Spleen (tissue), 11 donors: ENCODE data around the gene DELE1. TPM values are rescaled to one million over a fixed set of nuclear protein-coding genes. Genes with fewer than 3 reads are reported as not detected.

ENCODE experiments used
- DNase-seq: peaks from one replicate; pipeline ENCODE4 v3.0.0-alpha.2; 2020
- H3K27ac ChIP-seq, 8 donors: fragments of 200-600 bp; sonication (generic) in 7 of 8; 1 replicate in 4 of 8; 2 replicates in 4 of 8; pipeline versions ENCODE4 v1.5.0 to v1.8.0; 2016 to 2021; ENCODE audit warnings: inconsistent platforms in 4 of 8, mild to moderate bottlenecking in 4 of 8, moderate library complexity in 1 of 8
- H3K27me3 ChIP-seq, 7 donors: fragments of 200-600 bp; sonication (generic) in 6 of 7; replicated peaks in 1 of 7; 1 replicate in 4 of 7; 2 replicates in 3 of 7; pipeline versions ENCODE4 v1.5.0 to v1.8.0; 2016 to 2021; ENCODE audit warnings: inconsistent platforms in 3 of 7, mild to moderate bottlenecking in 1 of 7
- H3K36me3 ChIP-seq, 6 donors: fragments of 200-600 bp; sonication (generic) in 5 of 6; 1 replicate in 4 of 6; 2 replicates in 2 of 6; pipeline versions ENCODE4 v1.5.0 to v1.8.0; 2016 to 2021; ENCODE audit warnings: inconsistent platforms in 2 of 6
- H3K4me1 ChIP-seq, 6 donors: fragments of 200-600 bp; sonication (generic) in 5 of 6; 1 replicate in 3 of 6; 2 replicates in 3 of 6; pipeline versions ENCODE4 v1.5.0 to v1.8.0; 2016 to 2021; ENCODE audit warnings: inconsistent platforms in 3 of 6
- H3K4me3 ChIP-seq, 8 donors: fragments of 200-600 bp; sonication (generic) in 7 of 8; 1 replicate in 4 of 8; 2 replicates in 4 of 8; pipeline versions ENCODE4 v1.5.0 to v1.8.0; 2016 to 2021; ENCODE audit warnings: inconsistent platforms in 4 of 8, mild to moderate bottlenecking in 4 of 8, moderate library complexity in 2 of 8
- H3K9me3 ChIP-seq, 8 donors: fragments of 200-600 bp; sonication (generic) in 7 of 8; 1 replicate in 4 of 8; 2 replicates in 4 of 8; pipeline versions ENCODE4 v1.5.0 to v1.8.0; 2016 to 2021; ENCODE audit warnings: inconsistent platforms in 4 of 8
- CTCF ChIP-seq, 11 experiments: fragments of 200-600 bp in 7 of 11; fragments of 450-650 bp in 4 of 11; sonication (generic) in 4 of 11; IDR thresholded peaks in 8 of 11; conservative IDR thresholded peaks in 3 of 11; 1 replicate in 7 of 11; 2 replicates in 4 of 11; pipeline versions ENCODE4 v1.4.0 to v1.8.0; 2016 to 2021; ENCODE audit warnings: antibody characterized with exemption in 11 of 11, inconsistent platforms in 4 of 11, mild to moderate bottlenecking in 1 of 11
- POLR2A ChIP-seq, 3 donors: fragments of 450-650 bp; IDR thresholded peaks; one replicate each; pipeline ENCODE4 v1.5.1; 2017; ENCODE audit warnings: antibody characterized with exemption in 3 of 3, mild to moderate bottlenecking in 1 of 3
- POLR2AphosphoS5 ChIP-seq, 3 donors: sonication (generic); formaldehyde crosslinking; IDR thresholded peaks; one replicate each; pipeline ENCODE4 v1.5.1; 2017; ENCODE audit warnings: antibody characterized with exemption in 3 of 3
- WGBS, 5 donors: extraction: QIAGEN DNeasy Blood & Tissue Kit in 3 of 5; methylation state at CpG; one replicate each; pipeline versions ENCODE4 v1.1.5 to v1.1.7; 2013 to 2018; 5-methylcytosine and 5-hydroxymethylcytosine counted together
- intact Hi-C: fragments of 100-400 bp; cut with DNase I; formaldehyde crosslinking; loops from one replicate; pipeline ENCODE4 v1.15.0; 2023; ENCODE audit warnings: low total_unique reads
- polyA plus RNA-seq, 3 donors: library from polyadenylated mRNA; stranded (reverse); fragments of 200-250 nt; gene quantifications; one replicate each; pipeline ENCODE4 v1.2.1, GENCODE V29; 2013
- total RNA-seq, 7 donors: library from RNA; depleted of rRNA in 3 of 7; stranded (reverse); fragments of >200 nt in 3 of 7; fragmentation: NEBNext Ultra II Directional in 4 of 7; extraction: Animal tissue kit (Norgen Biotek cat#: 25700) in 4 of 7; gene quantifications; one replicate each; pipeline versions ENCODE4 v1.1.0 to v1.2.1, GENCODE V29; 2016 to 2021
- donor health status: healthy with polysubstance abuse.
- donor health status: DM: no; HTN: no; CAD: no; lungs with moderate emphysema.
- donor health status: DM: no; HTN: no; CAD: no.
- donor health status: Bipolar disorder and iron deficiency.
- donor health status: healthy.
- donor health status: DM: no; HTN: no; CAD: no.
- donor health status: DM: yes; HTN: yes; CAD: no.

Gene DELE1
- total and polyA plus RNA-seq, 10 donors = 36.1 to 194 (median 130) TPM

- Histone ChIP-seq H3K27ac (peak overlapping the region in 5 of 8 donors; percentile 24 to 82 (median 71)), H3K4me1 (peaks cover 19 to 96% (median 59%) of the 10 kb centered on the region in 6 donors), H3K36me3 (peaks cover 0 to 38% (median 4%) of the 10 kb centered on the region in 6 donors), H3K4me3 (peak overlapping the region in 5 of 8 donors; percentile 7 to 64 (median 17)), H3K27me3 (no peaks in the 10 kb centered on the region), H3K9me3 (no peaks in the 10 kb centered on the region)
- no peak for DNase-seq
- intact Hi-C loops = loop anchor here (10.0 kb wide), 1 partner anchor 67 kb away; no protein-coding TSS in a partner anchor
- WGBS, 5 donors = 27 to 39% (median 33%) methylated on average over 2 of the region's 2 CpGs
- TF ChIP-seq CTCF (IDR thresholded peaks at IDR 0.05 in 8 of 11, conservative IDR thresholded peaks at IDR 0.05 in 3 of 11) = no peak
- TF ChIP-seq POLR2A (IDR thresholded peaks at IDR 0.05) = no peak
- no peak for TF ChIP-seq POLR2AphosphoS5 (IDR thresholded peaks at IDR 0.05)
Observed at GRCh38 chr5:141952020-141952419, 28.3 kb downstream of the DELE1 start.

DNA sequence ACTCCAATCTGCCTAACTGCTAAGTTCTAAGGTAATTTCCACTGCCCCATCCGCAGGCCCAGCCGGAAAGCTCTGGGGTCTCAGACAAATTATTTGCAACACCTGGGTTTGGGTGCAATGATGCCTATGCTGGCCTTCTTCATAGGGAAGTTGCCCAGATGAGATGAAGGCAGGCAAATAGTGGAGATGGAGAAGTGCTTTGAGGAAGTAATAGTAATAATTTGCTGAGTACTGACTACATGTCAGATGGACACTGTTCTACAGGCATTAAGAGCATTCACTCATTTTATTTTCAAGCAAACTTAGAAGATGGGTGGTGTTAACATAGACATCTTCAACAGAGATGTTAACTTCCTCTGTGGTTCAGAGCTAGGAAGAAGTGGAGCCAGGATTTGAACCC lies 30.5 kb downstream of the DELE1 start:
- Histone ChIP-seq H3K36me3 (peaks cover 0 to 27% (median 4%) of the 10 kb centered on the region in 6 donors), H3K27me3 (no peaks in the 10 kb centered on the region), H3K27ac (peak overlapping the region in 6 of 8 donors; percentile 51 to 82 (median 69)), H3K9me3 (no peaks in the 10 kb centered on the region), H3K4me1 (peaks cover 18 to 96% (median 59%) of the 10 kb centered on the region in 6 donors), H3K4me3 (peak overlapping the region; percentile 21 to 64 (median 36))
- TF ChIP-seq POLR2AphosphoS5 (IDR thresholded peaks at IDR 0.05) = no peak
- no peak for TF ChIP-seq CTCF (IDR thresholded peaks at IDR 0.05 in 8 of 11, conservative IDR thresholded peaks at IDR 0.05 in 3 of 11)
- no peak for TF ChIP-seq POLR2A (IDR thresholded peaks at IDR 0.05)
- DNase-seq = no peak
- 43 to 78% (median 65%) methylated on average over 2 of the region's 2 CpGs for WGBS, 5 donors
- intact Hi-C loops = loop anchor here (10.0 kb wide), 1 partner anchor 69 kb away; no protein-coding TSS in a partner anchor

DNA sequence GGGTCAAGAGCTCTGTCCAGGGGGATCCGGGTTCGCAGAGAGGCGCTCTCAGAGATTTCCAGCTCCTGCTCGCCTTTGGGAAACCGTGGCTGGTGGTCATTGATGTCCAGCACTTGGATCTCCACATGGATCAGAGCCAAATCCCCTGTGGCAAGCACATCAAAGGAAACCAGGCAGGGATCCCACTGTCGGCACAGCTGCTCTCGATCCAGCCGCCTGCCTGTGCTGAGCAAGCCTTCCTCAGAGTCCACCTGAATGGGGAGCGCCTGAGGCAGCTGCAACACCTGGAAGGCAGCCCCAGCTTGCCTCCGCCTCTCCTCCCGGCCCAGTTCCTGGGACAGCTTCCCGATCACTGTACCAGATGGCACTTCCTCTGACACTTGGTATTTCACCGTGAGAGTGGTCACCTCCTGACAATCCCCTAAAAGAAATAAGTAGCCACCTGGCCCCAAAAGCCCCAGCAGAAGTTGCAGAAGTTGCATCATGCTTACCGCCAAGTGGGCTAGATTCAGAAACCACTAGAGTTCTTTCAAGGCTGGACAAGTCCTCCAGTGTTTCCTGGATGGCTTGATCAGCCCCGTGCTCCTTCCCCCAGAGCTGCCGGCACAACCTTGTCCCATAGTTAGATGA lies 33.8 kb downstream of the DELE1 start:
- no peak for DNase-seq
- Histone ChIP-seq H3K27me3 (no peaks in the 10 kb centered on the region), H3K9me3 (no peaks in the 10 kb centered on the region), H3K4me3 (peak overlapping the region; percentile 37 to 64 (median 40)), H3K27ac (peak overlapping the region; percentile 41 to 82 (median 71)), H3K36me3 (peaks cover 0 to 8% (median 0%) of the 10 kb centered on the region in 6 donors), H3K4me1 (peaks cover 31 to 88% (median 59%) of the 10 kb centered on the region in 6 donors)
- intact Hi-C loops = loop anchor here (10.0 kb wide), 1 partner anchor 73 kb away; no protein-coding TSS in a partner anchor
- TF ChIP-seq CTCF (IDR thresholded peaks at IDR 0.05 in 8 of 11, conservative IDR thresholded peaks at IDR 0.05 in 3 of 11) (no peak), POLR2AphosphoS5 (IDR thresholded peaks at IDR 0.05) (no peak), POLR2A (IDR thresholded peaks at IDR 0.05) (no peak)
- WGBS, 5 donors = 48 to 57% (median 51%) methylated on average over 15 to 16 of the region's 16 CpGs

GRCh38 chr5:141958113-141958512 lies 34.4 kb downstream of the DELE1 start, which contains the start of gene PCDH12:
Gene PCDH12 (minus strand): TSS chr5:141958202. CDS start chr5:141957851, 351 bp downstream.
- Histone ChIP-seq H3K27ac (peak within 1 kb of the TSS; percentile 41 to 82 (median 71)), H3K9me3 (no peaks in the 10 kb centered on the region), H3K27me3 (no peaks in the 10 kb centered on the region), H3K4me3 (peak within 1 kb of the TSS; percentile 37 to 64 (median 40)), H3K4me1 (peaks cover 31 to 83% (median 54%) of the 10 kb centered on the region in 6 donors), H3K36me3 (peaks cover 0 to 8% (median 0%) of the 10 kb centered on the region in 6 donors)
- WGBS, 5 donors = 1 to 7% (median 2%) methylated on average over 7 of the region's 7 CpGs
- DNase-seq = peak; percentile 83
- intact Hi-C loops = loop anchor here (10.0 kb wide), 1 partner anchor 73 kb away; no protein-coding TSS in a partner anchor
- TF ChIP-seq POLR2A (IDR thresholded peaks at IDR 0.05) (peak in 1 of 3 donors; percentile 29), POLR2AphosphoS5 (IDR thresholded peaks at IDR 0.05) (peak; percentile 74 to 83 (median 81)), CTCF (IDR thresholded peaks at IDR 0.05 in 8 of 11, conservative IDR thresholded peaks at IDR 0.05 in 3 of 11) (peak in 1 of 11 experiments; percentile 15)
